Measurements from ENCODE around the gene TEX101.
"Not testable (repeated sequence)": the region's sequence is repeated elsewhere in the genome, so short reads cannot be mapped to it uniquely, and the experiment has no call there.

The TEX101 gene

DNA sequence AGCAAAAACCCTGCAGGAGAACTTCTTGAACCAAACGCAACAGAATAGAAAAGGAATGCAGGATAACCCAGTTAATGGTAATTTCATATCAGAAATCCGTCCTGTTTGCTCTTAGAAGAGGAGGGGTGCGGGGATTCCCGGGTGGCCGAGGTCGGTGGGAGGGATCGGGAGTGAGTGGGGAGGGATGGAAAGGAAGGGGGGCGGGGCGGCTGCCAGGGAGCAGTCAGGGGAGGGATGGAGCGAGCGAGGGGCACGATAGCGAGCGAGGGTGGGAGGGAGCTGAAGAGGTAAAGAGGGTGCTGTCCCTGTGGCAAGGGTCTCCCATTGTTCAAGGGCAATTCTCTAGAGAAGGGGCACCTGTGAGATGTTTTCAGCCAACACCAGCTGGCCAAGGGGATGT lies 34.7 kb upstream of the TEX101 start:
- no peak for TF ChIP-seq IKZF3 (tag by site-specific recombination; IDR thresholded peaks at IDR 0.05)
- TF ChIP-seq ZNF433 (tag by site-specific recombination; IDR thresholded peaks at IDR 0.05; ENCODE audit: low read depth): no peak
- no peak for TF ChIP-seq YY1 (tag by site-specific recombination; IDR thresholded peaks at IDR 0.05)
- TF ChIP-seq ZNF701 (tag by site-specific recombination; IDR thresholded peaks at IDR 0.05): no peak
- TF ChIP-seq ZNF239 (tag by site-specific recombination; IDR thresholded peaks at IDR 0.05): no peak
- Histone ChIP-seq H3K9me3 (ENCODE audit: control insufficient read depth, insufficient read depth, low read depth, low read length) (no peaks in the 10 kb centered on the region), H3K4me3 (ENCODE audit: low read depth, low read length) (no peak overlapping the region), H3K4me1 (ENCODE audit: control insufficient read depth, insufficient read depth, low read length) (peaks cover 9% of the 10 kb centered on the region; the same call in 1 of the 2 replicates), H3K27ac (ENCODE audit: extremely low read depth, low read depth, low read length) (no peak overlapping the region), H3K36me3 (ENCODE audit: control insufficient read depth in 2 of 2, insufficient read depth in 1 of 2, low read length in 2 of 2) (no peaks in the 10 kb centered on the region)
- ChIA-PET POLR2A (no interaction called here), CTCF (interaction anchor here (0.7 to 1.3 kb wide), 4 partner anchors 48 to 387 kb away, joined by 3 to 6 read pairs (median 4); no protein-coding TSS in a partner anchor)

DNA sequence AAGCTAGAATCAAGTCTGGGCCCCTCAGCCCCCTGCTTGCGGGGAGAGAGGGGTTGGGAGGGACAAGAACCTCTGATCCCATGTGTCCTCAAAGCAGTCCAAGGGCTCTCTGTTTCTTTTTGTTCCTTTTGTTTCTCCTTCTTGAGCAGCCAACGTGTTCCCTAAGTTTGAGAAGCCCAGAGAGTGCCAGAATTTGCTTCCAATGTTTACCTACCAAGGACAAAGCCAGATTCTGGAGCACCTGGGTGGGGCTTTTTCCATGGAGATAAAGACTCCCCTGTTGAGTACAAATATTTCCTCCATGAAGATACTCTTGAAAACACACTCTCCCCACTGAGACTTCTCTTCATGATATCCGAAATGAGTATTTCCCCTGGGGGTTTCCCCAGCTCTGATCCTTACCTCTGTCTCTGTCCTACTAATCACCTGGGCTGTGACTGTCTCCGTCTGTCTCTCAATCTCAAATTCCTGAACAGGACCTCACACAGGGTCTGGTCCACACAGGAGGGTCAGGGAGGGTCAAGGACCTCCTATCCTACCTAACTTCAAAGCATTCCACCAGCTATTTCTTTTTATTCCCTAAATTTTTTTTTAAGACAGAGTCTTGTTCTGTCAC lies 33.8 kb upstream of the TEX101 start:
- H3K4me1 ChIP-seq (ENCODE audit: control insufficient read depth, insufficient read depth, low read length): peaks cover 9% of the 10 kb centered on the region; the same call in 1 of the 2 replicates
- CTCF ChIA-PET: interaction anchor here (0.6 to 1.3 kb wide), 8 partner anchors 18 to 386 kb away, joined by 3 to 8 read pairs (median 4); no protein-coding TSS in a partner anchor
- no peak for TF ChIP-seq ZFP3 (tag by site-specific recombination; IDR thresholded peaks at IDR 0.05; ENCODE audit: low read depth)
- no peak for TF ChIP-seq ZNF785 (tag by site-specific recombination; IDR thresholded peaks at IDR 0.05)
- TF ChIP-seq, protein P1, sequence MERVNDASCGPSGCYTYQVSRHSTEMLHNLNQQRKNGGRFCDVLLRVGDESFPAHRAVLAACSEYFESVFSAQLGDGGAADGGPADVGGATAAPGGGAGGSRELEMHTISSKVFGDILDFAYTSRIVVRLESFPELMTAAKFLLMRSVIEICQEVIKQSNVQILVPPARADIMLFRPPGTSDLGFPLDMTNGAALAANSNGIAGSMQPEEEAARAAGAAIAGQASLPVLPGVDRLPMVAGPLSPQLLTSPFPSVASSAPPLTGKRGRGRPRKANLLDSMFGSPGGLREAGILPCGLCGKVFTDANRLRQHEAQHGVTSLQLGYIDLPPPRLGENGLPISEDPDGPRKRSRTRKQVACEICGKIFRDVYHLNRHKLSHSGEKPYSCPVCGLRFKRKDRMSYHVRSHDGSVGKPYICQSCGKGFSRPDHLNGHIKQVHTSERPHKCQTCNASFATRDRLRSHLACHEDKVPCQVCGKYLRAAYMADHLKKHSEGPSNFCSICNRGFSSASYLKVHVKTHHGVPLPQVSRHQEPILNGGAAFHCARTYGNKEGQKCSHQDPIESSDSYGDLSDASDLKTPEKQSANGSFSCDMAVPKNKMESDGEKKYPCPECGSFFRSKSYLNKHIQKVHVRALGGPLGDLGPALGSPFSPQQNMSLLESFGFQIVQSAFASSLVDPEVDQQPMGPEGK (tag by site-specific recombination; IDR thresholded peaks at IDR 0.05): no peak
- no peak for TF ChIP-seq ZNF221 (tag by site-specific recombination; IDR thresholded peaks at IDR 0.05; ENCODE audit: borderline replicate concordance)
- no peak for TF ChIP-seq ZIC2 (tag by site-specific recombination; IDR thresholded peaks at IDR 0.05)
- TF ChIP-seq ZNF510 (tag by site-specific recombination; IDR thresholded peaks at IDR 0.05; ENCODE audit: insufficient replicate concordance): no peak
- TF ChIP-seq OSR2 (tag by site-specific recombination; IDR thresholded peaks at IDR 0.05): no peak
- no peak for TF ChIP-seq KLF9 (tag by site-specific recombination; IDR thresholded peaks at IDR 0.05; ENCODE audit: low read depth)
- no peak for TF ChIP-seq ZNF121 (tag by site-specific recombination; IDR thresholded peaks at IDR 0.05)
- no peak for TF ChIP-seq ZNF707 (tag by site-specific recombination; IDR thresholded peaks at IDR 0.05)
- TF ChIP-seq ZNF555 (tag by site-specific recombination; conservative IDR thresholded peaks at IDR 0.05): no peak
- TF ChIP-seq ZNF19 (tag by site-specific recombination; IDR thresholded peaks at IDR 0.05; ENCODE audit: low read depth): no peak
- no peak for TF ChIP-seq ZNF521 (tag by site-specific recombination; IDR thresholded peaks at IDR 0.05)
- no peaks in the 10 kb centered on the region for H3K36me3 ChIP-seq (ENCODE audit: control insufficient read depth in 2 of 2, insufficient read depth in 1 of 2, low read length in 2 of 2)
- no peak overlapping the region for H3K4me3 ChIP-seq (ENCODE audit: low read depth, low read length)
- no peaks in the 10 kb centered on the region for H3K9me3 ChIP-seq (ENCODE audit: control insufficient read depth, insufficient read depth, low read depth, low read length)
- no peak overlapping the region for H3K27ac ChIP-seq (ENCODE audit: extremely low read depth, low read depth, low read length)
- POLR2A ChIA-PET: interaction anchor here (0.6 kb wide), 1 partner anchor 9 kb away, joined by 3 read pairs; no protein-coding TSS in a partner anchor

DNA sequence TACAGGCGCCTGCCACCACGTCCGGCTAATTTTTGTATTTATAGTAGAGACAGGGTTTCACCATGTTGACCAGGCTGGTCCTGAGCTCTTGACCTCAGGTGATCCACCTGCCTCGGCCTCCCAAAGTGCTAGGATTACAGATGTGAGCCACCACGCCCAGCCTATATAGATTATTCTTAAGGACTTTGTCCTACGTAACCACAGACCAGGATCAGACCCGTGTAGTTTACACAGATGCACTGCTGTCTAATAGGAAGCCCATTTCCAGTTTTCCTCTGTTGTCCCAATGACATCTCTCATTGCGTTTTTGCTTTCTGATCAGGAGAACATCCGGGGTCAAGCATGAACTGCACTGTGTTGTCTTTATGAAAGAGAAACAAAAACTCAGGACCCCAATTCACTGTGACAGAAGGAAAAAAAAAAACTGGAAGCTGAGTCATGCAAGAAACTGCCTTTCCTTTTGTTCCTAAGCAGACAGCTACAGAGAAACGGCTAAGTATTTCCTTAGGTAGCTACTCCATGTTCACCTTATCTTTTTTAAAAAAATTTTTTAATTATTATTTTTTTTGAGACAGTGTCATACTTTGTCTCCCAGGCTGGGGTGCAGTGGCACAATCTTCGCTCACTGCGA lies 32.0 kb upstream of the TEX101 start:
- H3K27ac ChIP-seq (ENCODE audit: extremely low read depth, low read depth, low read length); H3K4me3 ChIP-seq (ENCODE audit: low read depth, low read length); H3K4me1 ChIP-seq (ENCODE audit: control insufficient read depth, insufficient read depth, low read length); H3K9me3 ChIP-seq (ENCODE audit: control insufficient read depth, insufficient read depth, low read depth, low read length); H3K36me3 ChIP-seq (ENCODE audit: control insufficient read depth in 2 of 2, insufficient read depth in 1 of 2, low read length in 2 of 2); POLR2A ChIA-PET: not testable (repeated sequence)
- CTCF ChIA-PET: interaction anchor here (0.6 to 2.0 kb wide), 5 partner anchors 17 to 384 kb away, joined by 3 to 6 read pairs (median 3); no protein-coding TSS in a partner anchor

All from HEK293 (cell line).